Fibroblast of skin of left quadriceps (primary cell): ENCODE measurements around the gene LAMA2.
"Not testable (repeated sequence)": the region's sequence is repeated elsewhere in the genome, so short reads cannot be mapped to it uniquely, and the experiment has no call there.

Experiments used
- DNase-seq, 2 experiments: peaks; one replicate each; pipeline ENCODE4 v3.0.0-alpha.2; 2013; ENCODE audit warnings: low read depth in 2 of 2

LAMA2 gene

GRCh38 chr6:129073051-129073450 lies 190.1 kb downstream of the LAMA2 start:
- no peak for DNase-seq

GRCh38 chr6:129073691-129074395 lies 190.9 kb downstream of the LAMA2 start:
- DNase-seq = no peak

- no peak for DNase-seq
Observed at GRCh38 chr6:129084406-129084805, 201.5 kb downstream of the LAMA2 start.

GRCh38 chr6:129088481-129088880 lies 205.5 kb downstream of the LAMA2 start:
- DNase-seq = not testable (repeated sequence)

- no peak for DNase-seq
Observed at GRCh38 chr6:129089357-129089756, 206.4 kb downstream of the LAMA2 start.

GRCh38 chr6:129094147-129094546 lies 211.2 kb downstream of the LAMA2 start:
- DNase-seq = no peak

- no peak for DNase-seq
Observed at GRCh38 chr6:129096651-129097290, 213.8 kb downstream of the LAMA2 start.

- DNase-seq = no peak
Observed at GRCh38 chr6:129098061-129098553, 215.2 kb downstream of the LAMA2 start.

- no peak for DNase-seq
Observed at GRCh38 chr6:129099696-129100095, 216.8 kb downstream of the LAMA2 start.

- no peak for DNase-seq
Observed at GRCh38 chr6:129100164-129100563, 217.2 kb downstream of the LAMA2 start.

- no peak for DNase-seq
Observed at GRCh38 chr6:129102741-129103140, 219.8 kb downstream of the LAMA2 start.

- peak; percentile 61 to 63 for DNase-seq
Observed at GRCh38 chr6:129104131-129104530, 221.2 kb downstream of the LAMA2 start.

- DNase-seq = no peak
Observed at GRCh38 chr6:129104560-129104959, 221.6 kb downstream of the LAMA2 start.

GRCh38 chr6:129105035-129105434 lies 222.1 kb downstream of the LAMA2 start:
- no peak for DNase-seq

- DNase-seq = no peak
Observed at GRCh38 chr6:129105793-129106192, 222.9 kb downstream of the LAMA2 start.

GRCh38 chr6:129108337-129108736 lies 225.4 kb downstream of the LAMA2 start:
- DNase-seq = no peak

GRCh38 chr6:129110690-129111343 lies 227.9 kb downstream of the LAMA2 start:
- DNase-seq = no peak

GRCh38 chr6:129111346-129111745 lies 228.4 kb downstream of the LAMA2 start:
- DNase-seq = no peak

- no peak for DNase-seq
Observed at GRCh38 chr6:129111853-129112252, 228.9 kb downstream of the LAMA2 start.

GRCh38 chr6:129112591-129112990 lies 229.7 kb downstream of the LAMA2 start:
- no peak for DNase-seq

GRCh38 chr6:129113637-129114036 lies 230.7 kb downstream of the LAMA2 start:
- no peak for DNase-seq

GRCh38 chr6:129114636-129115391 lies 231.9 kb downstream of the LAMA2 start:
- DNase-seq = no peak
